ENCODE results near the gene KRTAP5-10. TPM values are rescaled to one million over a fixed set of nuclear protein-coding genes. Genes with fewer than 3 reads are reported as not detected.

KRTAP5-10 gene
- total and polyA plus RNA-seq, 9 of the 15 experiments (the other 6 are each of a cell fraction or from before 2014, with no cell fraction given): not detected

GRCh38 chr11:71555508-71555907 is 9.9 kb upstream of the KRTAP5-10 start:
- BruUV-seq (replicated peaks): no TSS peak
- POLR2A ChIA-PET: no interaction called here
- no peak overlapping the region for H3K27ac ChIP-seq (ENCODE audit: extremely low read depth, low read depth, low read length)
- in situ Hi-C loops (cut with MboI) (no loop called here), intact Hi-C loops (cut with micrococcal nuclease) (no loop called here)
- DNase-seq (ENCODE audit: extremely low read depth in 1 of 4, low spot score in 3 of 4): no peak
- TF ChIP-seq SOX6 (IDR thresholded peaks at IDR 0.05) (no peak), GATA2 (CRISPR knock-in tag; IDR thresholded peaks at IDR 0.05) (no peak), KDM1A (IDR thresholded peaks at IDR 0.05) (no peak), KAT2B (IDR thresholded peaks at IDR 0.05; ENCODE audit: low read depth, low read length) (no peak), ZNF766 (CRISPR knock-in tag; conservative IDR thresholded peaks at IDR 0.05) (no peak), NFATC3 (IDR thresholded peaks at IDR 0.05) (no peak)
- H3K4me2 ChIP-seq (ENCODE audit: insufficient read depth, low read length): no peak overlapping the region
- no peaks in the 10 kb centered on the region for H3K9me1 ChIP-seq (ENCODE audit: control insufficient read depth, insufficient read depth, low read length)
- no peak overlapping the region for H3K4me3 ChIP-seq
- H3K36me3 ChIP-seq (ENCODE audit: control insufficient read depth, insufficient read depth, low read length): no peaks in the 10 kb centered on the region
- H3K9ac ChIP-seq (ENCODE audit: insufficient read depth in 1 of 2, low read depth in 2 of 2, low read length in 2 of 2): no peak overlapping the region
- H3K79me2 ChIP-seq (ENCODE audit: control insufficient read depth, insufficient read depth, low read length): no peaks in the 10 kb centered on the region
- peaks cover 0 to 3% of the 10 kb centered on the region in 2 experiments; a peak in 1 of 5 replicates for H3K4me1 ChIP-seq (replicated peaks in 1 of 2; ENCODE audit: control insufficient read depth in 2 of 2, insufficient read depth in 2 of 2, low read length in 2 of 2)
- no peaks in the 10 kb centered on the region for H3K9me3 ChIP-seq (replicated peaks; ENCODE audit: control insufficient read depth, insufficient read depth, low read depth, low read length)
- H3K27me3 ChIP-seq (ENCODE audit: control insufficient read depth in 2 of 2, insufficient read depth in 2 of 2, low read length in 2 of 2): peaks cover 3 to 26% of the 10 kb centered on the region in 2 experiments; a peak in 3 of 5 replicates
- FAIRE-seq: no peak
- no peak overlapping the region for H2AFZ ChIP-seq (ENCODE audit: low read depth, low read length)
- ATAC-seq: no peak
- H4K20me1 ChIP-seq (replicated peaks; ENCODE audit: control insufficient read depth, insufficient read depth, low read length): no peaks in the 10 kb centered on the region
- CTCF ChIA-PET (ENCODE audit: low intra/inter-chr PET ratio): no interaction called here
- WGBS (ENCODE audit: insufficient coverage, low coverage, missing lambda C conversion rate): 5% methylated on average over 11 of the region's 11 CpGs

- no peak overlapping the region for H2AFZ ChIP-seq (ENCODE audit: low read depth, low read length)
- FAIRE-seq (no peak), DNase-seq (ENCODE audit: extremely low read depth in 1 of 4, low spot score in 3 of 4) (no peak), ATAC-seq (no peak)
- no peaks in the 10 kb centered on the region for H3K9me3 ChIP-seq (replicated peaks; ENCODE audit: control insufficient read depth, insufficient read depth, low read depth, low read length)
- peaks cover 3 to 26% of the 10 kb centered on the region in 2 experiments; a peak in 3 of 5 replicates for H3K27me3 ChIP-seq (ENCODE audit: control insufficient read depth in 2 of 2, insufficient read depth in 2 of 2, low read length in 2 of 2)
- in situ Hi-C loops (cut with MboI) (no loop called here), intact Hi-C loops (cut with micrococcal nuclease) (no loop called here)
- H4K20me1 ChIP-seq (replicated peaks; ENCODE audit: control insufficient read depth, insufficient read depth, low read length): no peaks in the 10 kb centered on the region
- H3K27ac ChIP-seq (ENCODE audit: extremely low read depth, low read depth, low read length): no peak overlapping the region
- no peak overlapping the region for H3K9ac ChIP-seq (ENCODE audit: insufficient read depth in 1 of 2, low read depth in 2 of 2, low read length in 2 of 2)
- H3K36me3 ChIP-seq (ENCODE audit: control insufficient read depth, insufficient read depth, low read length): no peaks in the 10 kb centered on the region
- ChIA-PET CTCF (ENCODE audit: low intra/inter-chr PET ratio) (no interaction called here), POLR2A (no interaction called here)
- no TSS peak for BruUV-seq (replicated peaks)
- TF ChIP-seq TCF7 (IDR thresholded peaks at IDR 0.05; ENCODE audit: borderline replicate concordance): no peak
- TF ChIP-seq SLC30A9 (CRISPR knock-in tag; IDR thresholded peaks at IDR 0.05): no peak
- TF ChIP-seq KLF16 (IDR thresholded peaks at IDR 0.05): no peak
- no peak for TF ChIP-seq MNT (conservative IDR thresholded peaks at IDR 0.05)
- no peak for TF ChIP-seq ELF2 (CRISPR knock-in tag; IDR thresholded peaks at IDR 0.05)
- no peaks in the 10 kb centered on the region for H3K9me1 ChIP-seq (ENCODE audit: control insufficient read depth, insufficient read depth, low read length)
- H3K4me3 ChIP-seq: no peak overlapping the region
- no peaks in the 10 kb centered on the region for H3K79me2 ChIP-seq (ENCODE audit: control insufficient read depth, insufficient read depth, low read length)
- no peak overlapping the region for H3K4me2 ChIP-seq (ENCODE audit: insufficient read depth, low read length)
- 8% methylated on average over 4 of the region's 4 CpGs for WGBS (ENCODE audit: insufficient coverage, low coverage, missing lambda C conversion rate)
- peaks cover 0 to 3% of the 10 kb centered on the region in 2 experiments; a peak in 1 of 5 replicates for H3K4me1 ChIP-seq (replicated peaks in 1 of 2; ENCODE audit: control insufficient read depth in 2 of 2, insufficient read depth in 2 of 2, low read length in 2 of 2)
Measured at GRCh38 chr11:71556018-71556417, 9.3 kb upstream of the KRTAP5-10 start.
